Medulla oblongata (tissue), 1 donor: ENCODE measurements around the gene L2HGDH.

ENCODE experiments used
- DNase-seq: peaks from one replicate; pipeline ENCODE4 v3.0.0-alpha.2; 2015; ENCODE audit errors: extremely low spot score

L2HGDH gene

GRCh38 chr14:50288146-50288545 is 23.9 kb downstream of the L2HGDH start:
- no peak for DNase-seq

GRCh38 chr14:50285861-50286260 is 26.2 kb downstream of the L2HGDH start:
- DNase-seq = no peak

- DNase-seq = no peak
These were observed 39.5 kb downstream of the L2HGDH start for GRCh38 chr14:50272498-50272897.

- no peak for DNase-seq
These were observed 41.1 kb downstream of the L2HGDH start for GRCh38 chr14:50270932-50271331.

GRCh38 chr14:50265029-50265428 is 47.0 kb downstream of the L2HGDH start:
- DNase-seq = no peak

- no peak for DNase-seq
These were observed 48.7 kb downstream of the L2HGDH start for GRCh38 chr14:50263321-50263720.

- no peak for DNase-seq
These were observed 49.2 kb downstream of the L2HGDH start for GRCh38 chr14:50262865-50263264.

GRCh38 chr14:50260511-50260910 is 51.5 kb downstream of the L2HGDH start:
- peak; percentile 43 for DNase-seq

- DNase-seq = no peak
These were observed 52.0 kb downstream of the L2HGDH start for GRCh38 chr14:50260072-50260471.

- DNase-seq = no peak
These were observed 54.3 kb downstream of the L2HGDH start for GRCh38 chr14:50257732-50258131.

GRCh38 chr14:50254248-50254647 is 57.8 kb downstream of the L2HGDH start:
- no peak for DNase-seq

- DNase-seq = no peak
These were observed 62.8 kb downstream of the L2HGDH start for GRCh38 chr14:50249136-50249775.

- no peak for DNase-seq
These were observed 64.8 kb downstream of the L2HGDH start for GRCh38 chr14:50247245-50247644.

- DNase-seq = no peak
These were observed 69.3 kb downstream of the L2HGDH start for GRCh38 chr14:50242566-50243310.

- no peak for DNase-seq
These were observed 69.9 kb downstream of the L2HGDH start for GRCh38 chr14:50242096-50242495.

GRCh38 chr14:50237427-50237826 is 74.6 kb downstream of the L2HGDH start:
- no peak for DNase-seq

GRCh38 chr14:50233951-50234250 is 78.1 kb downstream of the L2HGDH start:
- no peak for DNase-seq

- no peak for DNase-seq
These were observed 78.7 kb downstream of the L2HGDH start for GRCh38 chr14:50233166-50233950.

- DNase-seq = no peak
These were observed 79.8 kb downstream of the L2HGDH start for GRCh38 chr14:50232276-50232642.

- peak; percentile 92 for DNase-seq
These were observed 80.4 kb downstream of the L2HGDH start, which contains the start of gene SOS2 for GRCh38 chr14:50231475-50232275. SOS2 (minus strand) TSS chr14:50231578; CDS start chr14:50231283, 295 bp downstream.

- DNase-seq = peak; percentile 49
These were observed 81.1 kb downstream of the L2HGDH start for GRCh38 chr14:50230701-50231474.
